Lower leg skin (tissue), 4 donors: ENCODE data around the gene SKI. TPM values are rescaled to one million over a fixed set of nuclear protein-coding genes. Genes with fewer than 3 reads are reported as not detected.

Experiments used
- DNase-seq, 2 donors: peaks; one replicate each; pipeline ENCODE4 v3.0.0-alpha.2; 2019; ENCODE audit warnings: low spot score in 2 of 2
- H3K4me3 ChIP-seq: fragments of 200-600 bp; sonication (generic); 2 replicates; pipeline ENCODE4 v1.5.1; 2017; ENCODE audit warnings: mild to moderate bottlenecking, low read depth; ENCODE audit not compliant: poor library complexity, severe bottlenecking
- POLR2A ChIP-seq, 2 donors: fragments of 450-650 bp; IDR thresholded peaks; one replicate each; pipeline ENCODE4 v1.6.1; 2016 to 2017; ENCODE audit warnings: antibody characterized with exemption in 2 of 2, mild to moderate bottlenecking in 1 of 2, moderate library complexity in 1 of 2
- WGBS, 2 donors: methylation state at CpG; one replicate each; pipeline ENCODE4 v1.1.5; 2018; 5-methylcytosine and 5-hydroxymethylcytosine counted together
- intact Hi-C: fragments of 100-400 bp; cut with DNase I; formaldehyde crosslinking; loops from one replicate; pipeline ENCODE4 v1.15.0; 2023; ENCODE audit warnings: low total_unique reads
- total RNA-seq, 4 donors: library from RNA; depleted of rRNA; stranded (reverse); fragments of >200 nt; gene quantifications; one replicate each; pipeline ENCODE4 v1.1.0, GENCODE V29; 2016
- TF ChIP-seq, protein P1 (sequence below), 3 donors: fragments of 450-650 bp; IDR thresholded peaks; one replicate each; pipeline ENCODE4 v1.5.1; 2016; ENCODE audit warnings: antibody characterized with exemption in 3 of 3, mild to moderate bottlenecking in 3 of 3, moderate library complexity in 2 of 3

The SKI gene
- total RNA-seq, 4 donors from 2014 or later: 67.3 to 80.8 (median 75.4) TPM

DNA sequence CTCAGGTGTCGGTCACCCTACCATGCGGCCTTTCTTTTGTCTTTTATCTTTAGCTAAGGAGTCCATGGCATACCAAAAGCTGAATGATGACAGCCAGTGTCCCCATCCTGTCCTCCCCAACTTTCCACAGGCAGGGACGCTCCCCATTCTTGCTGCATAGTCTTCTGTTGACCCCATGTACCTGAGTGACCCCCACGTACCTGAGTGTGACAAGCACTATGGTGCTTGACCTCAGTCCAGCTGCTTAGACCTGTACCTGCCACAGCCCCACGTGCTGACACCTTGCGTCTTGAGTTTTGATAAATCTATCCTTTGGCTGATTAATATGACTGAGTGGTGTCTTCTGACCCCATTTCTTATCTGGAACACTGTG, 26.9 kb downstream of the SKI start:
- no peak for TF ChIP-seq POLR2A (IDR thresholded peaks at IDR 0.05)
- TF ChIP-seq, protein P1, sequence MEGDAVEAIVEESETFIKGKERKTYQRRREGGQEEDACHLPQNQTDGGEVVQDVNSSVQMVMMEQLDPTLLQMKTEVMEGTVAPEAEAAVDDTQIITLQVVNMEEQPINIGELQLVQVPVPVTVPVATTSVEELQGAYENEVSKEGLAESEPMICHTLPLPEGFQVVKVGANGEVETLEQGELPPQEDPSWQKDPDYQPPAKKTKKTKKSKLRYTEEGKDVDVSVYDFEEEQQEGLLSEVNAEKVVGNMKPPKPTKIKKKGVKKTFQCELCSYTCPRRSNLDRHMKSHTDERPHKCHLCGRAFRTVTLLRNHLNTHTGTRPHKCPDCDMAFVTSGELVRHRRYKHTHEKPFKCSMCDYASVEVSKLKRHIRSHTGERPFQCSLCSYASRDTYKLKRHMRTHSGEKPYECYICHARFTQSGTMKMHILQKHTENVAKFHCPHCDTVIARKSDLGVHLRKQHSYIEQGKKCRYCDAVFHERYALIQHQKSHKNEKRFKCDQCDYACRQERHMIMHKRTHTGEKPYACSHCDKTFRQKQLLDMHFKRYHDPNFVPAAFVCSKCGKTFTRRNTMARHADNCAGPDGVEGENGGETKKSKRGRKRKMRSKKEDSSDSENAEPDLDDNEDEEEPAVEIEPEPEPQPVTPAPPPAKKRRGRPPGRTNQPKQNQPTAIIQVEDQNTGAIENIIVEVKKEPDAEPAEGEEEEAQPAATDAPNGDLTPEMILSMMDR (IDR thresholded peaks at IDR 0.05): no peak
- 90 to 94% methylated on average over 6 of the region's 6 CpGs for WGBS, 2 donors
- intact Hi-C loops: no loop called here
- no peak for DNase-seq
- H3K4me3 ChIP-seq: no peak overlapping the region

DNA sequence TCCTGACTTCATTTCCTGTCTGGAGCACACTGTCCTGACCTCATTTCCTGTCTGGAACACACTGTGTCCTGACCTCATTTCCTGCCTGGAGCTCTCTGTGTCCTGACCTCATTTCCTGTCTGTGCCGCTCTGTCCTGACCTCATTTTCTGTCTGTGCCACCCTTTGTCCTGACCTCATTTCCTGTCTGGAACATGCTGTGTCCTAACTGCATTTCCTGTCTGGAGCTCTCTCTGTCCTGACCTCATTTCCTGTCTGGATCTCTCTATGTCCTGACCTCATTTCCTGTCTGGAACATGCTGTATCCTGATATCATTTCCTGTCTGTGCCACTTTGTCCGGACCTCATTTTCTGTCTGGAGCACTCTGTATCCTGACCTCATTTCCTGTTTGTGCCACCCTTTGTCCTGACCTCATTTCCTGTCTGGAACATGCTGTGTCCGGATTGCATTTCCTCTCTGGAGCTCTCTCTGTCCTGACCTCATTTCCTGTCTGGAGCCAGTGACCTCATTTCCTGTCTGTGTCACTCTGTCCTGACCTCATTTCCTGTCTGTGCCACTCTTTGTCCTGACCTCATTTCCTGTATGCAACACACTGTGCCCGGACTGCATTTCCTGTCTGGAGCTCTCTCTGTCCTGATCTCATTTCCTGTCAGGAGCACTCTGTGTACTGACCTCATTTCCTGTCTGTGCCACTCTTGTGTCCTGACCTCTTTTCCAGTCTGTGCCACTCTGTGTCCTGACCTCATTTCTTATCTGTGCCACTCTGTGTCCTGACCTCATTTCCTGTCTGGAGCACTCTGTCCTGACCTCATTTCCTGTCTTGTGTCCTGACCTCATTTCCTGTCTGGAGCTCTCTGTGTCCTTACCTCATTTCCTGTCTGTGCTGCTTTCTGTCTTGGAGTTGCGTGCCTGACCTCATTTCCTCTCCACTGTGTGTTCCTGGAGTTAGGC, 27.6 kb downstream of the SKI start:
- no peak overlapping the region for H3K4me3 ChIP-seq
- 53 to 57% methylated on average over 5 of the region's 5 CpGs for WGBS, 2 donors
- TF ChIP-seq, protein P1 (IDR thresholded peaks at IDR 0.05): no peak
- no peak for TF ChIP-seq POLR2A (IDR thresholded peaks at IDR 0.05)
- intact Hi-C loops: no loop called here
- DNase-seq: no peak

DNA sequence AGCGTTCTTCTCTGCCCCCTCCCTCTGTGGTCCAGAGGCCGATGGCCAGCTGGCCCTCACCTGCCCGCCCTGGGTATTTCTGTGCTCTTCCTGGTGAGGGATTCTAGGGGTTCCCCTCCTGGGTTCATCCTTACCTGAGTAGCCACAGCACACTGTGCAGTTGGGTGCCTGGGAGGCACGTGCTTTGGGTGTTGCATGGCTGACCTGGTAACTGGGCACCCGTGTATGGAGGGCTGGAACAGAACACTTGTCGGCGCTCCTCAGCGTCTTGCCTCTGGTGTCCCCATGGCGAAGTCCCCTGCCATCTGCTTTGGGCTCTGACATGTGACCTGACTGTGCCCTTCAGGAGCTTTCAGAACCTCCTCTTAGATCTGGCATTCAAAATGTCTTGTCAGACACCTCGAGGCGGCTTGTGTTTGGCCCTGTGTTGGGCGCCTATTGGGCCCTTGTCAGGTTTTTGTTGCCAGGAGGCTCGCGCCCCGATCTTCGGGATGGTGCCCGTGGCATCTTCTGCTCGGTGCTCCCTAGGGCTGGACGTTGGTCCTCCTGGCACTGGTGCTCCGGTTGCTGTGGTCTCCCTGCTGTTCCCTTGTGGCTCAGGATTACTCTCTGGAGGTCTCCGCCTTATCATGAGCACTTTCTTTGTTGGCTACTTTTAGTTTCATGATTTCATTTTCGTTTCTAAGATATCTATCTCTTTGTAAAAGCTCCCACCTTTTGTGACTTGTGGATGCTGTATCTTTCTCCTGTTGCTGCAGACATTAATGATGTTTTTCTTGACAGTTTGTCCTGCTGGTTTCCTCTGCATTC, 28.5 kb downstream of the SKI start:
- WGBS, 2 donors: 60 to 63% methylated on average over 20 to 22 of the region's 22 CpGs
- no peak for TF ChIP-seq POLR2A (IDR thresholded peaks at IDR 0.05)
- TF ChIP-seq, protein P1 (IDR thresholded peaks at IDR 0.05): no peak
- DNase-seq: no peak
- no peak overlapping the region for H3K4me3 ChIP-seq
- intact Hi-C loops: no loop called here

DNA sequence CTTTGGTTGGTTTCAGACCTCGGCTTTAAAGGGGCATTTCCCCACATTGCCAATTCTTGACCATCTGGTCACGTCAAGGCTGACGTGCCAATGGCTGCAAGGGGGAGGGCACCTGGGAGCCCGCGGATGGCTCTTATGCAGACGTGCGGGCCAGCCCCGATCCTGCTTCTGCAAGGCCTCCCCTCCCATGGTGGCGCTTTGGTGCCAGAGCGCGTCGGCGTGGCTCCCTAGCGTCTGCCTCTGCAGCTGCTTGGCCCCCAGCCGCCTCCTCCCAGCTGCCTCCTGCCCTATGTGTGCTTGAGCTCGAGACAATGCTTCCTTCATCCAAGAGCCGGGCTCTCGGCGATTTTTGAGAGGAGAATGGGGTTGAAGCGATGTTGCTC, 29.1 kb downstream of the SKI start:
- DNase-seq: no peak
- 30 to 43% methylated on average over 20 of the region's 20 CpGs for WGBS, 2 donors
- intact Hi-C loops: no loop called here
- TF ChIP-seq, protein P1 (IDR thresholded peaks at IDR 0.05): no peak
- TF ChIP-seq POLR2A (IDR thresholded peaks at IDR 0.05): no peak
- no peak overlapping the region for H3K4me3 ChIP-seq

DNA sequence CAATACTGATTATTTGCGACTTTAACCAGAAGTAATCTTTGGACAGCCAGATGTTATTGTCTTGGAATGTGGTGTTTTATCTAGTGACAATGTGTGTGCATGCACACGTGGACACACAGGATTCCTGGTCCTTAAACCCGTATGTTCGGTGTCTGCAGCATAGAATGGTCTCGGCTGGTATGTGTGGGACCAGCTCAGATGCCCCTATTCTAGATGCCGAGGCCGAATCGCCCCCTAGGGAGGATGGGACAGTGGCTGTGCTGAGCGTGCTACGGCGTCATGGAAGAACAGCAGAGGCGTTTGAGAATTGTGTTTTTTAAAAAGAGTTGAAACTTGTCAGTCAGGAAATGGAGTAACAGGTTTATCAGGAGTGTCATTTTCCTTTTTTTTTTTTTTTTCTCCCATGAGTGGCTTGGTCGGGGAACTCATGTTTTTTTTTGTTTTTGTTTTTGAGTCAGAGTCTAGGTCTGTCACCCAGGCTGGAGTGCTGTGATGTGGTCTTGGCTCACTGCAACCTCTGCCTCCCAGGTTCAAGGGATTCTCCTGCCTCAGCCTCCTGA, 30.1 kb downstream of the SKI start:
- TF ChIP-seq, protein P1 (IDR thresholded peaks at IDR 0.05): no peak
- TF ChIP-seq POLR2A (IDR thresholded peaks at IDR 0.05): no peak
- WGBS, 2 donors: 21 to 28% methylated on average over 13 of the region's 13 CpGs
- no peak overlapping the region for H3K4me3 ChIP-seq
- DNase-seq: no peak
- intact Hi-C loops: no loop called here
